Natural killer cell (primary cell): ENCODE measurements around the gene DNAH3. TPM values are rescaled to one million over a fixed set of nuclear protein-coding genes. Genes with fewer than 3 reads are reported as not detected.
"Not testable (repeated sequence)": the region's sequence is repeated elsewhere in the genome, so short reads cannot be mapped to it uniquely, and the experiment has no call there.

ENCODE experiments used
- ATAC-seq, 3 donors: fragments of 150-1000 bp in 2 of 3; fragments of 200-7000 bp in 1 of 3; cut with Tn5 transposase; 1 replicate in 1 of 3; 2 replicates in 2 of 3; pipeline ENCODE4 v1.10.0; 2021; ENCODE audit warnings: mild to moderate bottlenecking in 2 of 3, moderate library complexity in 2 of 3
- DNase-seq, 2 donors: peaks; one replicate each; pipeline versions ENCODE4 v3.0.0 to v3.0.0-alpha.2; 2013 to 2021; ENCODE audit warnings: mixed read lengths in 1 of 2
- H3K27ac ChIP-seq: one replicate; pipeline ENCODE4 v1.5.1; 2013; ENCODE audit warnings: mild to moderate bottlenecking, low read length
- H3K27me3 ChIP-seq: one replicate; pipeline ENCODE4 v1.6.1; 2013; ENCODE audit warnings: low read length; ENCODE audit not compliant: control insufficient read depth, insufficient read depth
- H3K36me3 ChIP-seq: one replicate; pipeline ENCODE4 v1.6.1; 2013; ENCODE audit warnings: low read length; ENCODE audit not compliant: control insufficient read depth, insufficient read depth
- H3K4me1 ChIP-seq: one replicate; pipeline ENCODE4 v1.6.1; 2013; ENCODE audit warnings: low read length; ENCODE audit not compliant: control insufficient read depth, insufficient read depth
- H3K4me3 ChIP-seq: one replicate; pipeline ENCODE4 v1.5.1; 2013; ENCODE audit warnings: low read length
- H3K9me3 ChIP-seq: one replicate; pipeline ENCODE4 v1.6.1; 2013; ENCODE audit warnings: low read length; ENCODE audit not compliant: control insufficient read depth, insufficient read depth
- H3K27ac Mint-ChIP-seq, 2 donors: one replicate each; pipeline ENCODE4 v1.8.0; 2022; ENCODE audit warnings: mild to moderate bottlenecking in 2 of 2, mixed read lengths in 2 of 2, moderate library complexity in 1 of 2
- H3K27me3 Mint-ChIP-seq, 2 donors: one replicate each; pipeline ENCODE4 v1.8.0; 2022; ENCODE audit warnings: low read depth in 2 of 2, mixed read lengths in 2 of 2
- H3K36me3 Mint-ChIP-seq: one replicate; pipeline ENCODE4 v1.8.0; 2022; ENCODE audit warnings: mixed read lengths
- H3K4me1 Mint-ChIP-seq, 2 donors: one replicate each; pipeline ENCODE4 v1.8.0; 2022; ENCODE audit warnings: mixed read lengths in 2 of 2
- H3K4me3 Mint-ChIP-seq: one replicate; pipeline ENCODE4 v1.8.0; 2022; ENCODE audit warnings: mild to moderate bottlenecking, moderate library complexity, mixed read lengths
- H3K9me3 Mint-ChIP-seq, 2 donors: one replicate each; pipeline ENCODE4 v1.8.0; 2022; ENCODE audit warnings: mixed read lengths in 2 of 2
- WGBS: methylation state at CpG from one replicate; pipeline ENCODE4 v1.1.7; 2013; ENCODE audit warnings: missing lambda C conversion rate; ENCODE audit not compliant: insufficient coverage; 5-methylcytosine and 5-hydroxymethylcytosine counted together
- intact Hi-C: fragments of 100-400 bp; cut with micrococcal nuclease; formaldehyde crosslinking; loops from one replicate; pipeline ENCODE4 v1.14.2; 2022
- total RNA-seq, 4 donors: library from RNA; stranded (reverse); fragments of 120-200 nt in 1 of 4; gene quantifications; one replicate each; pipeline versions ENCODE4 v1.2.3 to v1.2.4, GENCODE V29; 2013 to 2022
- TF ChIP-seq, protein P1 (sequence below): fragments of 200-600 bp; IDR thresholded peaks from one replicate; pipeline ENCODE4 v1.8.0; 2022; ENCODE audit warnings: antibody characterized with exemption

Gene DNAH3
- total RNA-seq, 3 donors from 2014 or later (not counting 1 experiment from before 2014, with no cell fraction given): not detected

DNA sequence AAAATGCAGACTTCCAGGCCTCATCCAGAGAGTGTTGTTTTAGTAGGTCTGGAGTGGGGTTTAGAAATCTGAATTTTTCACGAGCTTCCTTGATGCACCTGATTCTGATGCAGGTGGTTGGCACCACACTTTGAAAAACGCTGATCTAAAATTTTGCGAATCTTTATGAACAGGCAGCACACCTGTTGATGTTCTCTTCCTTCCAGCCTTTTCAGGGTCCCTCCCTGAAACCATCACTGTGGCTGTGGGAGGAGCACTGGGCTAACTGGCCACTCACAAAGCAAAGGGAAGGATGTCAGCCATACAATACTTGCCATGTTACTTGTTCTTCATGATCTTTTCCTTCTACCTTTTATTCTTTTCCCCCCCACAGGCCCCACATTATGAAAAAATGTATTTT, 22.0 kb upstream of the DNAH3 start:
- no peaks in the 10 kb centered on the region for H3K27me3 ChIP-seq
- Mint-ChIP-seq H3K27ac (no peak overlapping the region), H3K4me1 (no peaks in the 10 kb centered on the region), H3K9me3 (no peaks in the 10 kb centered on the region), H3K36me3 (no peaks in the 10 kb centered on the region), H3K4me3 (no peak overlapping the region), H3K27me3 (no peaks in the 10 kb centered on the region)
- H3K9me3 ChIP-seq: no peaks in the 10 kb centered on the region
- WGBS: 97% methylated on average over 3 of the region's 3 CpGs
- TF ChIP-seq, protein P1, sequence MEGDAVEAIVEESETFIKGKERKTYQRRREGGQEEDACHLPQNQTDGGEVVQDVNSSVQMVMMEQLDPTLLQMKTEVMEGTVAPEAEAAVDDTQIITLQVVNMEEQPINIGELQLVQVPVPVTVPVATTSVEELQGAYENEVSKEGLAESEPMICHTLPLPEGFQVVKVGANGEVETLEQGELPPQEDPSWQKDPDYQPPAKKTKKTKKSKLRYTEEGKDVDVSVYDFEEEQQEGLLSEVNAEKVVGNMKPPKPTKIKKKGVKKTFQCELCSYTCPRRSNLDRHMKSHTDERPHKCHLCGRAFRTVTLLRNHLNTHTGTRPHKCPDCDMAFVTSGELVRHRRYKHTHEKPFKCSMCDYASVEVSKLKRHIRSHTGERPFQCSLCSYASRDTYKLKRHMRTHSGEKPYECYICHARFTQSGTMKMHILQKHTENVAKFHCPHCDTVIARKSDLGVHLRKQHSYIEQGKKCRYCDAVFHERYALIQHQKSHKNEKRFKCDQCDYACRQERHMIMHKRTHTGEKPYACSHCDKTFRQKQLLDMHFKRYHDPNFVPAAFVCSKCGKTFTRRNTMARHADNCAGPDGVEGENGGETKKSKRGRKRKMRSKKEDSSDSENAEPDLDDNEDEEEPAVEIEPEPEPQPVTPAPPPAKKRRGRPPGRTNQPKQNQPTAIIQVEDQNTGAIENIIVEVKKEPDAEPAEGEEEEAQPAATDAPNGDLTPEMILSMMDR: no peak
- ATAC-seq (no peak), DNase-seq (no peak)
- H3K4me3 ChIP-seq: no peak overlapping the region
- no peaks in the 10 kb centered on the region for H3K4me1 ChIP-seq
- peaks cover 7% of the 10 kb centered on the region for H3K36me3 ChIP-seq
- H3K27ac ChIP-seq: no peak overlapping the region
- intact Hi-C loops: no loop called here

DNA sequence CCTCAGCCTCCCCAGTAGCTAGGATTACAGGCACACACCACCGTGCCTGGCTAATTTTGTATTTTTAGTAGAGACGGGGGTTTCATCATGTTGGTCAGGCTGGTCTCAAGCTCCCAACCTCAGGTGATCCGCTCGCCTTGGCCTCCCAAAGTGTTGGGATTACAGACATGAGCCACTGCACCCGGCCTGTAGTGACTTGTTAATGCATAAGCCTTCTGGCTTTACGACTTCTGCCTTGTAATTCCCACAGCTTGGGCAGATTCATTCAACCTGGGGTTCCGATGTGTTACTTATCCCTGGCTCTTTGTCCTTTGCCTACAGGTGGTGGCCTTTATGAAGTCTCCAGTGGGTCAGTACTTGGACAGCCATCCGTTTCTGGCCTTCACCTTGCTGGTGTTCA, 19.5 kb upstream of the DNAH3 start:
- WGBS: 98% methylated on average over 8 of the region's 8 CpGs
- H3K4me3 Mint-ChIP-seq, H3K9me3 ChIP-seq, H3K27me3 ChIP-seq, H3K4me3 ChIP-seq, intact Hi-C loops, H3K27ac ChIP-seq, DNase-seq, H3K4me1 ChIP-seq, H3K27ac Mint-ChIP-seq, H3K36me3 Mint-ChIP-seq, H3K27me3 Mint-ChIP-seq, H3K9me3 Mint-ChIP-seq, H3K4me1 Mint-ChIP-seq, H3K36me3 ChIP-seq, ATAC-seq: not testable (repeated sequence)

DNA sequence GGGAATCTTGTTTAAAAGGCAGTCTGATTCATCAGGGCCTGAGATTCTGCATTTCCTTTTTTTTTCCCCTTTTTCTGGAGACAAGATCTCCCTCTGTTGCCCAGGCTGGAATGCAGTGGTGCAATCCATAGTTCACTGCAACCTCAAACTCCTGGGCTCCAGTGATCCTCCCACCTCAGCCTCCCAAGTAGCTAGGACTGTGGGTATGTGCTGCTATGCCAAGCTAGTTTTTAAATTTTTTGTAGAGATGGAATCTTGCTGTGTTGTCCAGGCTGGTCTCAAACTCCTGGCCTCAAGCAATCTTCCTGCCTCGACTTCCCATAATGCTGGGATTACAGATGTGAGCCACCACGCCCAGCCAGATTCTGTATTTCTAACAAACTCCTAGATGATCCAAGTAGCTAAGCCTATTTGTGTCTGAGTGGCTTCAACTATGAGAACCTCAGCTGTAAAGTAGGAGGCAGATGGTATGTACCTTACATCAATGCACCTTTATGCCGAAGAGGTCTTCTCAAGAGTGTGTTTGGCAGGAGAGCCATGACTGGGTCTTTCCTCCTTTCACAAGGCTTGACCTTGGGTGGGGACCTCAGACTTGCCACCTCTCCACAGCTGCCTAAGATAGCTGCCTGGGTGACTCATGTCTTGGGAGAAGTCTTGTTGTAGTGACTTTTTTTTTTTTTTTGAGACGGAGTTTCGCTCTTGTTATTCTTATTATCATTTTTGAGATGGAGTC, 18.8 kb upstream of the DNAH3 start:
- Mint-ChIP-seq H3K27me3 (no peaks in the 10 kb centered on the region), H3K9me3 (no peaks in the 10 kb centered on the region), H3K36me3 (no peaks in the 10 kb centered on the region), H3K27ac (no peak overlapping the region), H3K4me3 (no peak overlapping the region), H3K4me1 (no peaks in the 10 kb centered on the region)
- DNase-seq (no peak), ATAC-seq (no peak)
- Histone ChIP-seq H3K27ac (no peak overlapping the region), H3K9me3 (no peaks in the 10 kb centered on the region), H3K4me3 (no peak overlapping the region), H3K36me3 (peaks cover 7% of the 10 kb centered on the region), H3K4me1 (no peaks in the 10 kb centered on the region), H3K27me3 (no peaks in the 10 kb centered on the region)
- TF ChIP-seq, protein P1: no peak
- 98% methylated on average over 5 of the region's 5 CpGs for WGBS
- intact Hi-C loops: no loop called here

- intact Hi-C loops: no loop called here
- no peak overlapping the region for H3K4me3 Mint-ChIP-seq
- Histone ChIP-seq H3K9me3 (no peaks in the 10 kb centered on the region), H3K36me3 (peaks cover 7% of the 10 kb centered on the region), H3K27ac (no peak overlapping the region), H3K4me1 (no peaks in the 10 kb centered on the region), H3K4me3 (no peak overlapping the region), H3K27me3 (no peaks in the 10 kb centered on the region)
- TF ChIP-seq, protein P1: no peak
- no peak for ATAC-seq
- H3K27me3 Mint-ChIP-seq: no peaks in the 10 kb centered on the region
- DNase-seq: no peak
- H3K4me1 Mint-ChIP-seq: no peaks in the 10 kb centered on the region
- H3K36me3 Mint-ChIP-seq: no peaks in the 10 kb centered on the region
- no peak overlapping the region for H3K27ac Mint-ChIP-seq
- WGBS: 99% methylated on average over 12 of the region's 12 CpGs
- H3K9me3 Mint-ChIP-seq: no peaks in the 10 kb centered on the region
Observed at GRCh38 chr16:21167929-21168602, 17.4 kb upstream of the DNAH3 start.
